SK-N-SH (cell line): ENCODE data around the gene KRTAP5-2. TPM values are rescaled to one million over a fixed set of nuclear protein-coding genes. Genes with fewer than 3 reads are reported as not detected.
"Not testable (repeated sequence)": the region's sequence is repeated elsewhere in the genome, so short reads cannot be mapped to it uniquely, and the experiment has no call there.

Source experiments
- CTCF ChIA-PET: fragments of 300-600, 350-600 bp; formaldehyde crosslinking; extraction: SDS; loops from one replicate; lab custom pipeline; 2021; lab: Yijun Ruan, JAX
- POLR2A ChIA-PET: fragments of 350-600 bp; sonication (Branson Sonifier 250); formaldehyde crosslinking; extraction: SDS; loops from one replicate; lab custom pipeline; 2020; ENCODE audit warnings: antibody characterized with exemption, inconsistent platforms; lab: Yijun Ruan, JAX
- DNase-seq: peaks from one replicate; pipeline ENCODE4 v3.0.0; 2012
- H2AFZ ChIP-seq: fragments of 200-600 bp; sonication (generic); 2 replicates; pipeline ENCODE4 v1.8.1; 2016; ENCODE audit warnings: antibody characterized with exemption, mild to moderate bottlenecking, low read depth
- H3F3A ChIP-seq: fragments of 200-600 bp; sonication (generic); replicated peaks from 2 replicates; pipeline ENCODE3; 2016; ENCODE audit warnings: antibody characterized with exemption, mild to moderate bottlenecking; ENCODE audit not compliant: insufficient read depth
- H3K27ac ChIP-seq, 2 experiments: fragments of 200-500 bp in 1 of 2; fragments of 200-600 bp in 1 of 2; sonication (Bioruptor generic) in 1 of 2; sonication (generic), shearing (Covaris generic) in 1 of 2; 2 replicates each; pipeline versions ENCODE4 v1.5.1 to v1.6.1; 2014 to 2016; ENCODE audit warnings: low read depth in 2 of 2, inconsistent platforms in 1 of 2, low read length in 1 of 2, mild to moderate bottlenecking in 1 of 2, mixed read lengths in 1 of 2
- H3K27me3 ChIP-seq: fragments of 200-600 bp; sonication (generic), shearing (Covaris generic); 2 replicates; pipeline ENCODE4 v1.6.1; 2016; ENCODE audit warnings: mixed run types; ENCODE audit not compliant: insufficient read depth
- H3K36me3 ChIP-seq, 2 experiments: fragments of 200-500 bp in 1 of 2; fragments of 200-600 bp in 1 of 2; sonication (Bioruptor generic) in 1 of 2; sonication (generic) in 1 of 2; replicated peaks in 1 of 2; 2 replicates each; pipeline versions ENCODE3 to v1.5.1; 2014 to 2016; ENCODE audit warnings: low read length in 1 of 2, mild to moderate bottlenecking in 1 of 2; ENCODE audit not compliant: insufficient read depth in 2 of 2, control insufficient read depth in 1 of 2
- H3K4me1 ChIP-seq, 2 experiments: fragments of 200-500 bp in 1 of 2; fragments of 200-600 bp in 1 of 2; sonication (Bioruptor generic) in 1 of 2; sonication (generic), shearing (Covaris generic) in 1 of 2; 2 replicates each; pipeline versions ENCODE4 v1.5.1 to v1.6.1; 2014 to 2016; ENCODE audit warnings: low read depth in 1 of 2, low read length in 1 of 2, mixed run types in 1 of 2; ENCODE audit not compliant: insufficient read depth in 2 of 2, control insufficient read depth in 1 of 2
- H3K4me2 ChIP-seq: fragments of 200-600 bp; sonication (generic), shearing (Covaris generic); 2 replicates; pipeline ENCODE4 v1.6.1; 2017; ENCODE audit warnings: mixed run types
- H3K4me3 ChIP-seq, 2 experiments: fragments of 200-500 bp in 1 of 2; fragments of 200-600 bp in 1 of 2; sonication (Bioruptor generic) in 1 of 2; sonication (generic), shearing (Covaris generic) in 1 of 2; 2 replicates each; pipeline versions ENCODE4 v1.5.1 to v1.8.1; 2014 to 2016; ENCODE audit warnings: low read depth in 2 of 2, inconsistent platforms in 1 of 2, low read length in 1 of 2, mild to moderate bottlenecking in 1 of 2, mixed read lengths in 1 of 2, moderate library complexity in 1 of 2
- H3K79me2 ChIP-seq: fragments of 200-600 bp; sonication (generic); 2 replicates; pipeline ENCODE4 v1.8.1; 2017; ENCODE audit warnings: mild to moderate bottlenecking; ENCODE audit not compliant: insufficient read depth
- H3K9ac ChIP-seq: fragments of 200-600 bp; sonication (generic); 2 replicates; pipeline ENCODE4 v1.6.1; 2017; ENCODE audit warnings: mixed run types
- H3K9me2 ChIP-seq: fragments of 200-600 bp; sonication (generic); 2 replicates; pipeline ENCODE4 v1.6.1; 2017; ENCODE audit warnings: mixed run types
- H3K9me3 ChIP-seq: fragments of 200-600 bp; sonication (generic); 2 replicates; pipeline ENCODE4 v1.6.1; 2017; ENCODE audit warnings: mixed run types, mild to moderate bottlenecking, moderate library complexity
- H4K20me1 ChIP-seq: fragments of 200-600 bp; sonication (generic); 2 replicates; pipeline ENCODE4 v1.6.1; 2017; ENCODE audit warnings: mild to moderate bottlenecking, mixed run types; ENCODE audit not compliant: insufficient read depth
- FOSL2 ChIP-seq: IDR thresholded peaks from 2 replicates; pipeline ENCODE4 v1.4.0; 2012; ENCODE audit warnings: low read depth, mild to moderate bottlenecking, moderate library complexity, borderline replicate concordance
- GABPA ChIP-seq: IDR thresholded peaks from 2 replicates; pipeline ENCODE4 v1.4.0; 2012; ENCODE audit warnings: low read depth, mild to moderate bottlenecking
- REST ChIP-seq: IDR thresholded peaks from 2 replicates; pipeline ENCODE4 v1.6.1; 2012; ENCODE audit warnings: mild to moderate bottlenecking, low read depth, low read length, moderate library complexity
- TEAD4 ChIP-seq: IDR thresholded peaks from 2 replicates; pipeline ENCODE4 v1.4.0; 2012; ENCODE audit warnings: mild to moderate bottlenecking, borderline replicate concordance; ENCODE audit not compliant: insufficient read depth
- WGBS: methylation state at CpG from one replicate; pipeline ENCODE4 v1.1.6; 2017; ENCODE audit warnings: low lambda C conversion rate; 5-methylcytosine and 5-hydroxymethylcytosine counted together
- polyA plus RNA-seq, 3 experiments: library from polyadenylated mRNA; depleted of rRNA; stranded (reverse); fragments of >200 nt; gene quantifications; 2 replicates each; pipeline ENCODE4 v1.2.3, GENCODE V29; 2012

KRTAP5-2 gene
- polyA plus RNA-seq, 1 of the 3 experiments (the other 2 are of a cell fraction): not detected

- H3K36me3 ChIP-seq: no peaks in the 10 kb centered on the region
- 38% methylated on average over 9 of the region's 10 CpGs for WGBS
Observed at GRCh38 chr11:1597331-1597993, 632 bp downstream of the KRTAP5-2 start.

GRCh38 chr11:1596576-1597121, 1.4 kb downstream of the KRTAP5-2 start:
- H3K4me2 ChIP-seq, H3K9ac ChIP-seq, H3F3A ChIP-seq, H3K4me3 ChIP-seq, H3K36me3 ChIP-seq, POLR2A ChIA-PET, DNase-seq, H3K79me2 ChIP-seq, H3K9me2 ChIP-seq, H3K27ac ChIP-seq, H4K20me1 ChIP-seq, H3K9me3 ChIP-seq, H3K4me1 ChIP-seq, H2AFZ ChIP-seq: not testable (repeated sequence)
- H3K27me3 ChIP-seq: peaks cover 18% of the 10 kb centered on the region
- WGBS: 52% methylated on average over 14 of the region's 19 CpGs
- CTCF ChIA-PET: interaction anchor here (1.0 to 3.9 kb wide), 8 partner anchors 9 to 44 kb away, joined by 3 to 45 read pairs (median 11); partner anchors contain the start of gene KRTAP5-5

More at GRCh38 chr11:1597331-1597993, 632 bp downstream of the KRTAP5-2 start:
- Histone ChIP-seq H3K4me1 (no peaks in the 10 kb centered on the region), H4K20me1 (no peaks in the 10 kb centered on the region), H3K9me2 (no peaks in the 10 kb centered on the region), H3K27me3 (peaks cover 22% of the 10 kb centered on the region), H3K4me3 (no peak overlapping the region), H3K4me2 (no peak overlapping the region), H3F3A (no peaks in the 10 kb centered on the region), H3K9ac (no peak overlapping the region), H3K9me3 (no peaks in the 10 kb centered on the region), H3K79me2 (no peaks in the 10 kb centered on the region), H3K27ac (no peak overlapping the region), H2AFZ (no peak overlapping the region)
- ChIA-PET POLR2A (no interaction called here), CTCF (interaction anchor here (1.0 to 3.9 kb wide), 4 partner anchors 10 to 38 kb away, joined by 3 to 45 read pairs (median 6); partner anchors contain the start of gene KRTAP5-5)
- TF ChIP-seq FOSL2: no peak
- no peak for TF ChIP-seq GABPA
- TF ChIP-seq REST: no peak
- no peak for TF ChIP-seq TEAD4
- no peak for DNase-seq

- H3K9me3 ChIP-seq, H3K79me2 ChIP-seq, H2AFZ ChIP-seq, H3K4me2 ChIP-seq, POLR2A ChIA-PET, H3F3A ChIP-seq, H3K9me2 ChIP-seq, H3K4me3 ChIP-seq, H3K9ac ChIP-seq, H3K4me1 ChIP-seq, H3K27ac ChIP-seq, H4K20me1 ChIP-seq, H3K36me3 ChIP-seq, DNase-seq: not testable (repeated sequence)
- H3K27me3 ChIP-seq: peaks cover 12% of the 10 kb centered on the region
- CTCF ChIA-PET: interaction anchor here (0.9 to 3.9 kb wide), 26 partner anchors 9 to 555 kb away, joined by 3 to 45 read pairs (median 5); partner anchors contain the start of genes KRTAP5-1 and KRTAP5-5
- 58% methylated on average over 11 of the region's 11 CpGs for WGBS
Observed at GRCh38 chr11:1595994-1596575, 2.0 kb downstream of the KRTAP5-2 start.
